Glutamatergic neuron (in vitro differentiated cells): Measurements from ENCODE around the gene TAMM41. TPM values are rescaled to one million over a fixed set of nuclear protein-coding genes. Genes with fewer than 3 reads are reported as not detected.

Experiments
- DNase-seq: peaks from one replicate; pipeline ENCODE4 v3.0.0; 2022
- H3K27ac Mint-ChIP-seq: one replicate; pipeline ENCODE4 v1.8.0; 2020; ENCODE audit warnings: mild to moderate bottlenecking, mixed read lengths, inconsistent platforms; ENCODE audit not compliant: unreplicated experiment
- H3K27me3 Mint-ChIP-seq: one replicate; pipeline ENCODE4 v1.8.0; 2020; ENCODE audit warnings: mild to moderate bottlenecking, moderate library complexity, mixed read lengths, inconsistent platforms; ENCODE audit not compliant: unreplicated experiment
- H3K36me3 Mint-ChIP-seq: one replicate; pipeline ENCODE4 v1.8.0; 2020; ENCODE audit warnings: mild to moderate bottlenecking, mixed read lengths, inconsistent platforms; ENCODE audit not compliant: unreplicated experiment
- H3K4me1 Mint-ChIP-seq: one replicate; pipeline ENCODE4 v1.8.0; 2020; ENCODE audit warnings: mild to moderate bottlenecking, low read depth, mixed read lengths, inconsistent platforms; ENCODE audit not compliant: unreplicated experiment
- H3K4me3 Mint-ChIP-seq: one replicate; pipeline ENCODE4 v1.8.0; 2020; ENCODE audit warnings: mild to moderate bottlenecking, mixed read lengths, inconsistent platforms; ENCODE audit not compliant: unreplicated experiment
- H3K9me3 Mint-ChIP-seq: one replicate; pipeline ENCODE4 v1.8.0; 2020; ENCODE audit warnings: mild to moderate bottlenecking, moderate library complexity, mixed read lengths, inconsistent platforms; ENCODE audit not compliant: unreplicated experiment
- CTCF ChIP-seq: fragments of 200-600 bp; sonication (generic); IDR thresholded peaks from one replicate; pipeline ENCODE4 v1.5.0; 2021; ENCODE audit not compliant: partially characterized antibody, unreplicated experiment
- total RNA-seq: library from RNA; stranded (reverse); fragmentation: NEBNext Ultra II Directional; extraction: Animal tissue kit (Norgen Biotek cat#: 25700); gene quantifications from one replicate; pipeline ENCODE4 v1.2.1, GENCODE V29; 2021; ENCODE audit not compliant: unreplicated experiment

TAMM41 gene
- total RNA-seq, 1 donor from 2014 or later = 23.4 TPM

- H3K36me3 Mint-ChIP-seq = no peaks in the 10 kb centered on the region
- TF ChIP-seq CTCF = peak; percentile 56
- no peaks in the 10 kb centered on the region for H3K4me1 Mint-ChIP-seq
- no peak for DNase-seq
- no peak overlapping the region for H3K4me3 Mint-ChIP-seq
- peaks cover 2% of the 10 kb centered on the region for H3K27me3 Mint-ChIP-seq
- no peak overlapping the region for H3K27ac Mint-ChIP-seq
- peaks cover 4% of the 10 kb centered on the region for H3K9me3 Mint-ChIP-seq
Measured at GRCh38 chr3:11835028-11835639, 11.6 kb downstream of the TAMM41 start.

GRCh38 chr3:11832981-11833905 lies 13.4 kb downstream of the TAMM41 start:
- no peak for DNase-seq
- H3K4me3 Mint-ChIP-seq = no peak overlapping the region
- no peaks in the 10 kb centered on the region for H3K27me3 Mint-ChIP-seq
- no peaks in the 10 kb centered on the region for H3K36me3 Mint-ChIP-seq
- no peaks in the 10 kb centered on the region for H3K9me3 Mint-ChIP-seq
- no peak overlapping the region for H3K27ac Mint-ChIP-seq
- no peak for TF ChIP-seq CTCF
- H3K4me1 Mint-ChIP-seq = no peaks in the 10 kb centered on the region

- TF ChIP-seq CTCF = no peak
- Mint-ChIP-seq H3K27me3 (no peaks in the 10 kb centered on the region), H3K4me1 (no peaks in the 10 kb centered on the region), H3K4me3 (no peak overlapping the region), H3K27ac (no peak overlapping the region), H3K36me3 (no peaks in the 10 kb centered on the region), H3K9me3 (no peaks in the 10 kb centered on the region)
- no peak for DNase-seq
Measured at GRCh38 chr3:11829416-11829815, 17.3 kb downstream of the TAMM41 start.

- Mint-ChIP-seq H3K9me3 (no peaks in the 10 kb centered on the region), H3K4me3 (no peak overlapping the region), H3K27me3 (no peaks in the 10 kb centered on the region), H3K36me3 (no peaks in the 10 kb centered on the region), H3K27ac (no peak overlapping the region), H3K4me1 (no peaks in the 10 kb centered on the region)
- no peak for TF ChIP-seq CTCF
- DNase-seq = no peak
Measured at GRCh38 chr3:11826628-11827265, 19.9 kb downstream of the TAMM41 start.
